A549 (cell line): ENCODE results near the gene FUS.
A peak's percentile ranks its signal among the peaks of the same experiment; 100 is the strongest.

ENCODE experiments used
- BHLHE40 ChIP-seq: IDR thresholded peaks from 2 replicates; pipeline ENCODE4 v1.6.1; 2012; ENCODE audit warnings: low read depth, low read length, inconsistent platforms
- JUNB ChIP-seq: fragments of >200 bp; sonication (Bioruptor Twin); formaldehyde crosslinking; IDR thresholded peaks from 2 replicates; pipeline ENCODE4 v1.6.1; 2016
- MYC ChIP-seq: IDR thresholded peaks from 2 replicates; pipeline ENCODE4 v1.6.1; 2012; ENCODE audit warnings: mild to moderate bottlenecking, inconsistent platforms, low read length, improper control_type of control experiment, borderline replicate concordance
- NFE2L2 ChIP-seq: fragments of 150-350 bp; conservative IDR thresholded peaks from 2 replicates; pipeline ENCODE4 v1.6.1; 2014; ENCODE audit warnings: low read length
- POLR2A ChIP-seq: IDR thresholded peaks from 2 replicates; pipeline ENCODE4 v1.6.1; 2012; ENCODE audit warnings: mild to moderate bottlenecking, low read length
- POLR2AphosphoS2 ChIP-seq: conservative IDR thresholded peaks from 2 replicates; pipeline ENCODE4 v1.6.1; 2012; ENCODE audit warnings: low read length, improper control_type of control experiment, inconsistent platforms
- TF ChIP-seq, protein P1 (sequence below): fragments of 450-650 bp; IDR thresholded peaks from 2 replicates; pipeline ENCODE4 v1.6.1; 2014; ENCODE audit warnings: antibody characterized with exemption
- TF ChIP-seq, protein P2 (sequence below): fragments of >200 bp; sonication (Bioruptor Twin); formaldehyde crosslinking; IDR thresholded peaks from 3 replicates; pipeline ENCODE4 v1.5.1; 2016

DNA sequence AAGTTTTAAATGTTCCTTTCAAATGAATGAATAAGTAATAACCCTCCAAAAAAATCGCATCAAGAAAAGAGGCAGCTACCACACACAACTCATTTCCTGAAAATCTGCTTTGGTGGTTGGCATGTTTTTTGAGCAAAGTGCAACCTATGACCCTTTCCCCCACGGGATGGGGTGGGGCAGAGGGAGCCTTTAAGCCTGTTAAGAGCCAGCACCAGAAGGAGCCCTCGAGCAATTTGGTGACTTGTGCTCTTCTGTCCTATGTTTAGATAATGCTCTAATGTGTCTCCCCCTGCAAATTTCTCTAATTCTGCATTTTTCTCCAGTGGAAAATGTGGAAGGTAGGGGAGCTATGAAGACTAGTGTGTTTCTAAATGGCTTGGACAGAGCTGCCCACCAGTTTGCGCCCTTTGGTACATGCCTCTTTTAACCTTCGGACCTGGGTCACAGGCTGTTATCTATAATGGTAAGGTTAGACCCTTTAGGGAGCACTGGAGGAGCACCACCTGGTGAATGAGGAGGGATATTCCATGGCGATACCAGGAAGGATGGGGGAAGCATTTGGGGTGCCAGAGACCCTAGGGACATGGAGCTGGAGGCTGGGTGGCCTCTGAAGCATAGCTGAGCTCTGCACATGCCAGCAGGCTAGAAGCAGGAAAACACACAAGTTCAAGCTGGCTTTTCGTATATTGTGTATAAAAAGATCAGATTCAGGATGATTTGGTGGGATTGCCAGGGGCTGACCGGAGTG lies 21.1 kb downstream of the FUS start:
- TF ChIP-seq, protein P1, sequence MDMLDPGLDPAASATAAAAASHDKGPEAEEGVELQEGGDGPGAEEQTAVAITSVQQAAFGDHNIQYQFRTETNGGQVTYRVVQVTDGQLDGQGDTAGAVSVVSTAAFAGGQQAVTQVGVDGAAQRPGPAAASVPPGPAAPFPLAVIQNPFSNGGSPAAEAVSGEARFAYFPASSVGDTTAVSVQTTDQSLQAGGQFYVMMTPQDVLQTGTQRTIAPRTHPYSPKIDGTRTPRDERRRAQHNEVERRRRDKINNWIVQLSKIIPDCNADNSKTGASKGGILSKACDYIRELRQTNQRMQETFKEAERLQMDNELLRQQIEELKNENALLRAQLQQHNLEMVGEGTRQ = no peak
- TF ChIP-seq POLR2A (no peak), NFE2L2 (no peak), BHLHE40 (no peak), JUNB (no peak), MYC (no peak), POLR2AphosphoS2 (peak; percentile 80; the same call in 1 of the 2 replicates)
- TF ChIP-seq, protein P2, sequence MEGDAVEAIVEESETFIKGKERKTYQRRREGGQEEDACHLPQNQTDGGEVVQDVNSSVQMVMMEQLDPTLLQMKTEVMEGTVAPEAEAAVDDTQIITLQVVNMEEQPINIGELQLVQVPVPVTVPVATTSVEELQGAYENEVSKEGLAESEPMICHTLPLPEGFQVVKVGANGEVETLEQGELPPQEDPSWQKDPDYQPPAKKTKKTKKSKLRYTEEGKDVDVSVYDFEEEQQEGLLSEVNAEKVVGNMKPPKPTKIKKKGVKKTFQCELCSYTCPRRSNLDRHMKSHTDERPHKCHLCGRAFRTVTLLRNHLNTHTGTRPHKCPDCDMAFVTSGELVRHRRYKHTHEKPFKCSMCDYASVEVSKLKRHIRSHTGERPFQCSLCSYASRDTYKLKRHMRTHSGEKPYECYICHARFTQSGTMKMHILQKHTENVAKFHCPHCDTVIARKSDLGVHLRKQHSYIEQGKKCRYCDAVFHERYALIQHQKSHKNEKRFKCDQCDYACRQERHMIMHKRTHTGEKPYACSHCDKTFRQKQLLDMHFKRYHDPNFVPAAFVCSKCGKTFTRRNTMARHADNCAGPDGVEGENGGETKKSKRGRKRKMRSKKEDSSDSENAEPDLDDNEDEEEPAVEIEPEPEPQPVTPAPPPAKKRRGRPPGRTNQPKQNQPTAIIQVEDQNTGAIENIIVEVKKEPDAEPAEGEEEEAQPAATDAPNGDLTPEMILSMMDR = no peak
